Large intestine (tissue), 3 donors: ENCODE data around the gene NAPG. TPM values are rescaled to one million over a fixed set of nuclear protein-coding genes. Genes with fewer than 3 reads are reported as not detected.
"Not testable (repeated sequence)": the region's sequence is repeated elsewhere in the genome, so short reads cannot be mapped to it uniquely, and the experiment has no call there.

Source experiments
- DNase-seq, 2 donors: peaks; one replicate each; pipeline versions ENCODE4 v3.0.0 to v3.0.0-alpha.2; 2013
- H3K27ac ChIP-seq: one replicate; pipeline ENCODE4 v1.5.1; 2013; ENCODE audit warnings: low read length
- H3K27me3 ChIP-seq: 2 replicates; pipeline ENCODE4 v1.6.1; 2013; ENCODE audit warnings: low read length; ENCODE audit not compliant: control insufficient read depth, insufficient read depth
- H3K36me3 ChIP-seq: 2 replicates; pipeline ENCODE4 v1.6.1; 2013; ENCODE audit warnings: low read length; ENCODE audit not compliant: control insufficient read depth, insufficient read depth
- H3K4me1 ChIP-seq: one replicate; pipeline ENCODE4 v1.6.1; 2013; ENCODE audit warnings: low read length; ENCODE audit not compliant: control insufficient read depth, insufficient read depth
- H3K4me3 ChIP-seq: one replicate; pipeline ENCODE4 v1.5.1; 2013; ENCODE audit warnings: low read length
- H3K9me3 ChIP-seq: one replicate; pipeline ENCODE4 v1.6.1; 2013; ENCODE audit warnings: mild to moderate bottlenecking, low read depth, low read length, moderate library complexity; ENCODE audit not compliant: control insufficient read depth
- WGBS: methylation state at CpG from one replicate; pipeline ENCODE4 v1.1.5; 2013; ENCODE audit warnings: low lambda C conversion rate; ENCODE audit not compliant: insufficient coverage; 5-methylcytosine and 5-hydroxymethylcytosine counted together
- polyA plus RNA-seq: library from polyadenylated mRNA; unstranded; fragments of 120-200 nt; gene quantifications from one replicate; pipeline ENCODE4 v1.2.1, GENCODE V29; 2013

NAPG gene
- polyA plus RNA-seq, 1 donor, result 26.6 TPM

- WGBS, result no CpG with 5 or more reads among the region's 5 CpGs
- H3K4me3 ChIP-seq, result no peak overlapping the region
- no peak overlapping the region for H3K27ac ChIP-seq
- H3K4me1 ChIP-seq, result no peaks in the 10 kb centered on the region
- H3K27me3 ChIP-seq, result no peaks in the 10 kb centered on the region
- H3K9me3 ChIP-seq, result no peaks in the 10 kb centered on the region
- no peak for DNase-seq
- peaks cover 7% of the 10 kb centered on the region for H3K36me3 ChIP-seq
Observed at GRCh38 chr18:10562773-10563160, 36.9 kb downstream of the NAPG start.

- Histone ChIP-seq H3K9me3 (no peaks in the 10 kb centered on the region), H3K4me3 (no peak overlapping the region), H3K27ac (no peak overlapping the region), H3K36me3 (peaks cover 2% of the 10 kb centered on the region), H3K27me3 (no peaks in the 10 kb centered on the region), H3K4me1 (no peaks in the 10 kb centered on the region)
- no CpG with 5 or more reads among the region's 9 CpGs for WGBS
- no peak for DNase-seq
Observed at GRCh38 chr18:10563886-10564285, 38.1 kb downstream of the NAPG start.

GRCh38 chr18:10564975-10565773 is 39.3 kb downstream of the NAPG start:
- Histone ChIP-seq H3K9me3 (no peaks in the 10 kb centered on the region), H3K27me3 (no peaks in the 10 kb centered on the region), H3K4me3 (no peak overlapping the region), H3K27ac (no peak overlapping the region), H3K36me3 (no peaks in the 10 kb centered on the region), H3K4me1 (no peaks in the 10 kb centered on the region)
- no peak for DNase-seq
- 100% methylated on average over 1 of the region's 10 CpGs for WGBS

- Histone ChIP-seq H3K4me3 (no peak overlapping the region), H3K36me3 (no peaks in the 10 kb centered on the region), H3K27me3 (no peaks in the 10 kb centered on the region), H3K27ac (no peak overlapping the region), H3K9me3 (no peaks in the 10 kb centered on the region), H3K4me1 (no peaks in the 10 kb centered on the region)
- WGBS, result no CpG with 5 or more reads among the region's 5 CpGs
- no peak for DNase-seq
Observed at GRCh38 chr18:10565835-10566234, 40.0 kb downstream of the NAPG start.

- no peaks in the 10 kb centered on the region for H3K36me3 ChIP-seq
- H3K27me3 ChIP-seq, result no peaks in the 10 kb centered on the region
- no peaks in the 10 kb centered on the region for H3K9me3 ChIP-seq
- DNase-seq, result no peak
- no peaks in the 10 kb centered on the region for H3K4me1 ChIP-seq
- 100% methylated on average over 1 of the region's 3 CpGs for WGBS
- H3K27ac ChIP-seq, result no peak overlapping the region
- no peak overlapping the region for H3K4me3 ChIP-seq
Observed at GRCh38 chr18:10566390-10566789, 40.6 kb downstream of the NAPG start.

GRCh38 chr18:10569941-10570340 is 44.1 kb downstream of the NAPG start:
- H3K27me3 ChIP-seq, H3K4me1 ChIP-seq, H3K36me3 ChIP-seq, H3K4me3 ChIP-seq, H3K27ac ChIP-seq, DNase-seq, H3K9me3 ChIP-seq: not testable (repeated sequence)
- 100% methylated on average over 3 of the region's 5 CpGs for WGBS

- no CpG with 5 or more reads among the region's 1 CpG for WGBS
- Histone ChIP-seq H3K4me3 (no peak overlapping the region), H3K27me3 (no peaks in the 10 kb centered on the region), H3K4me1 (no peaks in the 10 kb centered on the region), H3K9me3 (no peaks in the 10 kb centered on the region), H3K36me3 (no peaks in the 10 kb centered on the region), H3K27ac (no peak overlapping the region)
- DNase-seq, result no peak
Observed at GRCh38 chr18:10570622-10571021, 44.8 kb downstream of the NAPG start.

- Histone ChIP-seq H3K27me3 (no peaks in the 10 kb centered on the region), H3K27ac (no peak overlapping the region), H3K36me3 (no peaks in the 10 kb centered on the region), H3K9me3 (no peaks in the 10 kb centered on the region), H3K4me1 (no peaks in the 10 kb centered on the region), H3K4me3 (no peak overlapping the region)
- no peak for DNase-seq
- 83% methylated on average over 1 of the region's 2 CpGs for WGBS
Observed at GRCh38 chr18:10571537-10571936, 45.7 kb downstream of the NAPG start.

GRCh38 chr18:10573261-10573660 is 47.4 kb downstream of the NAPG start:
- H3K27me3 ChIP-seq, result not testable (repeated sequence)
- WGBS, result no CpG with 5 or more reads among the region's 2 CpGs

GRCh38 chr18:10574412-10574811 is 48.6 kb downstream of the NAPG start:
- no CpG with 5 or more reads among the region's 2 CpGs for WGBS
- not testable (repeated sequence) for H3K4me3 ChIP-seq, H3K9me3 ChIP-seq, H3K36me3 ChIP-seq, H3K27me3 ChIP-seq, DNase-seq, H3K27ac ChIP-seq, H3K4me1 ChIP-seq

More at GRCh38 chr18:10573261-10573660, 47.4 kb downstream of the NAPG start:
- H3K9me3 ChIP-seq, H3K27ac ChIP-seq, H3K4me1 ChIP-seq, DNase-seq, H3K4me3 ChIP-seq, H3K36me3 ChIP-seq: not testable (repeated sequence)
